PC-3 (cell line): ENCODE results near the gene MRTFA. TPM values are rescaled to one million over a fixed set of nuclear protein-coding genes. Genes with fewer than 3 reads are reported as not detected.

Experiments
- ATAC-seq: fragments of 200-7000 bp; cut with Tn5 transposase; 2 replicates; pipeline ENCODE4 v1.9.1; 2020; ENCODE audit warnings: mild to moderate bottlenecking, moderate library complexity
- Bru-seq: library from RNA; stranded (reverse); fragments of 400-500 nt; gene quantifications from one replicate; lab custom pipeline; 2021; lab: Mats Ljungman, UMichigan
- BruChase-seq, 2 experiments: library from RNA; stranded (reverse); fragments of 400-500 nt; gene quantifications; one replicate each; lab custom pipeline; 2021; lab: Mats Ljungman, UMichigan
- BruUV-seq: library from RNA; stranded (reverse); fragments of 400-500 nt; replicated peaks from 2 replicates; lab custom pipeline; 2021; lab: Mats Ljungman, UMichigan
- CTCF ChIA-PET: fragments of 300-600 bp; sonication (Branson Sonifier 250); formaldehyde crosslinking; loops from one replicate; lab custom pipeline; 2022; ENCODE audit warnings: antibody characterized with exemption; lab: Charles Lee
- POLR2A ChIA-PET: fragments of 300-600 bp; sonication (Branson Sonifier 250); formaldehyde crosslinking; loops from one replicate; lab custom pipeline; 2022; ENCODE audit warnings: antibody characterized with exemption; ENCODE audit not compliant: unreplicated experiment; lab: Charles Lee
- DNase-seq: peaks from one replicate; pipeline ENCODE4 v3.0.0-alpha.2; 2015
- H2AFZ ChIP-seq: fragments of 300-600 bp; sonication (generic); 2 replicates; pipeline ENCODE4 v1.6.0; 2016; ENCODE audit warnings: antibody characterized with exemption, low read length
- H3F3A ChIP-seq: fragments of 300-600 bp; sonication (generic); one replicate; pipeline ENCODE4 v1.6.0; 2017; ENCODE audit warnings: antibody characterized with exemption, low read length, control low read depth, mild to moderate bottlenecking; ENCODE audit not compliant: unreplicated experiment
- H3K27ac ChIP-seq: fragments of 300-600 bp; sonication (generic); 2 replicates; pipeline ENCODE4 v1.5.1; 2016; ENCODE audit warnings: mild to moderate bottlenecking, low read length
- H3K27me3 ChIP-seq: fragments of 300-600 bp; sonication (generic); 2 replicates; pipeline ENCODE4 v1.6.1; 2016; ENCODE audit warnings: low read length, mixed read lengths
- H3K36me3 ChIP-seq: fragments of 300-600 bp; sonication (generic); 2 replicates; pipeline ENCODE4 v1.6.1; 2016; ENCODE audit warnings: low read depth, mixed run types, low read length, mixed read lengths
- H3K4me1 ChIP-seq: fragments of 300-600 bp; sonication (generic); 2 replicates; pipeline ENCODE4 v1.5.1; 2016; ENCODE audit warnings: low read length; ENCODE audit not compliant: insufficient read depth
- H3K4me2 ChIP-seq: fragments of 300-600 bp; sonication (generic); 2 replicates; pipeline ENCODE4 v1.6.0; 2016; ENCODE audit warnings: low read length
- H3K4me3 ChIP-seq: fragments of 300-600 bp; sonication (generic); 2 replicates; pipeline ENCODE4 v1.5.1; 2016; ENCODE audit warnings: mild to moderate bottlenecking, low read length, mixed read lengths
- H3K79me2 ChIP-seq: fragments of 300-600 bp; sonication (generic); 2 replicates; pipeline ENCODE4 v1.6.1; 2017; ENCODE audit warnings: low read length, mixed read lengths
- H3K9ac ChIP-seq: fragments of 300-600 bp; sonication (generic); 2 replicates; pipeline ENCODE4 v1.6.0; 2016; ENCODE audit warnings: mild to moderate bottlenecking, low read length
- H3K9me2 ChIP-seq: fragments of 300-600 bp; sonication (generic); replicated peaks from 2 replicates; pipeline ENCODE4 v1.6.1; 2016; ENCODE audit warnings: mixed run types, low read length, mixed read lengths
- H3K9me3 ChIP-seq: fragments of 300-600 bp; sonication (generic); 2 replicates; pipeline ENCODE4 v1.6.1; 2016; ENCODE audit warnings: low read length, mixed read lengths
- H4K20me1 ChIP-seq: fragments of 300-600 bp; sonication (generic); 2 replicates; pipeline ENCODE4 v1.6.1; 2016; ENCODE audit warnings: low read length, mixed read lengths
- CTCF ChIP-seq: fragments of 300-600 bp; sonication (generic); conservative IDR thresholded peaks from 2 replicates; pipeline ENCODE4 v1.5.1; 2017; ENCODE audit warnings: antibody characterized with exemption, low read depth, mild to moderate bottlenecking, low read length
- EZH2 ChIP-seq: fragments of 300-600 bp; sonication (generic); IDR thresholded peaks from one replicate; pipeline ENCODE4 v1.6.1; 2017; ENCODE audit warnings: antibody characterized with exemption, mild to moderate bottlenecking, low read length; ENCODE audit not compliant: unreplicated experiment
- EZH2phosphoT487 ChIP-seq: fragments of 300-600 bp; sonication (generic); IDR thresholded peaks from 2 replicates; pipeline ENCODE4 v1.6.1; 2018; ENCODE audit warnings: mild to moderate bottlenecking, antibody characterized with exemption, low read length, borderline replicate concordance
- intact Hi-C: fragments of 100-400 bp; cut with micrococcal nuclease; formaldehyde crosslinking; loops from 2 replicates; pipeline ENCODE4 v1.9.0; 2023
- long read RNA-seq: library from polyadenylated mRNA; unstranded; transcript quantifications from one replicate; pipeline ENCODE4 v2.0.0, GENCODE V29; 2021; ENCODE audit not compliant: unreplicated experiment
- total RNA-seq: library from RNA; depleted of rRNA; stranded (reverse); fragments of >200 nt; gene quantifications from 2 replicates; pipeline ENCODE4 v1.2.3, GENCODE V29; 2014; rRNA removed

Gene MRTFA
- 28.0 and 32.6 TPM in 2 replicates for total RNA-seq
- percentile 77 among the genes with signal in this experiment for Bru-seq, nascent RNA
- BruChase-seq, experiment 1, labeled RNA remaining after a 6-hour chase, result percentile 74 among the genes with signal in this experiment
- percentile 72 among the genes with signal in this experiment for BruChase-seq, experiment 2, labeled RNA remaining after a 2-hour chase
- long read RNA-seq, full-length matches to known transcripts, result 2 of 32 reads
- long read RNA-seq, partial matches to known transcripts, result 12 of 32 reads
- long read RNA-seq, other reads (novel, unspliced or antisense), result 18 of 32 reads

- H3F3A ChIP-seq, result no peaks in the 10 kb centered on the region
- no peaks in the 10 kb centered on the region for H3K9me3 ChIP-seq
- ChIA-PET CTCF (interaction anchor here (0.5 to 0.9 kb wide), 3 partner anchors 13 to 46 kb away, joined by 3 to 4 read pairs (median 3); no protein-coding TSS in a partner anchor), POLR2A (interaction anchor here (0.5 to 0.8 kb wide), 5 partner anchors 77 to 1031 kb away, joined by 3 to 6 read pairs (median 4); partner anchors contain the start of gene SLC25A17)
- H3K79me2 ChIP-seq, result peaks cover 49% of the 10 kb centered on the region
- H3K36me3 ChIP-seq, result no peaks in the 10 kb centered on the region
- H3K9me2 ChIP-seq, result no peaks in the 10 kb centered on the region
- intact Hi-C loops, result loop anchor here (2.0 kb wide), 1 partner anchor 112 kb away; no protein-coding TSS in a partner anchor
- peak within 1 kb of the TSS; percentile 74 for H3K4me3 ChIP-seq
- H3K9ac ChIP-seq, result peak within 1 kb of the TSS; percentile 75
- H3K4me2 ChIP-seq, result peak within 1 kb of the TSS; percentile 92
- no TSS peak for BruUV-seq
- peaks cover 17% of the 10 kb centered on the region for H3K4me1 ChIP-seq
- peak; percentile 98 for DNase-seq
- H2AFZ ChIP-seq, result peak within 1 kb of the TSS; percentile 87
- H3K27me3 ChIP-seq, result no peaks in the 10 kb centered on the region
- TF ChIP-seq CTCF (no peak), EZH2phosphoT487 (no peak), EZH2 (no peak)
- H4K20me1 ChIP-seq, result peaks cover 17% of the 10 kb centered on the region
- ATAC-seq, result peak; percentile 84
- peak within 1 kb of the TSS; percentile 78 for H3K27ac ChIP-seq
Measured at GRCh38 chr22:40636380-40637182, at the start of gene MRTFA. Gene MRTFA, minus strand, starts transcription at chr22:40636719.

- CTCF ChIA-PET, result no interaction called here
- no peaks in the 10 kb centered on the region for H3K9me2 ChIP-seq
- no peak overlapping the region for H2AFZ ChIP-seq
- no peak overlapping the region for H3K27ac ChIP-seq
- no peaks in the 10 kb centered on the region for H4K20me1 ChIP-seq
- no peak overlapping the region for H3K9ac ChIP-seq
- BruUV-seq, result no TSS peak
- no peaks in the 10 kb centered on the region for H3K36me3 ChIP-seq
- intact Hi-C loops, result loop anchor here (10.0 kb wide), 1 partner anchor 209 kb away; no protein-coding TSS in a partner anchor
- H3K79me2 ChIP-seq, result no peaks in the 10 kb centered on the region
- no peak overlapping the region for H3K4me2 ChIP-seq
- no peaks in the 10 kb centered on the region for H3F3A ChIP-seq
- DNase-seq (no peak), ATAC-seq (no peak)
- TF ChIP-seq EZH2, result no peak
- TF ChIP-seq EZH2phosphoT487, result no peak
- no peak for TF ChIP-seq CTCF
- no peaks in the 10 kb centered on the region for H3K9me3 ChIP-seq
- H3K27me3 ChIP-seq, result no peaks in the 10 kb centered on the region
- H3K4me1 ChIP-seq, result peaks cover 8% of the 10 kb centered on the region
- POLR2A ChIA-PET, result interaction anchor here (0.6 kb wide), 1 partner anchor 74 kb away, joined by 21 read pairs; no protein-coding TSS in a partner anchor
- H3K4me3 ChIP-seq, result no peak overlapping the region
Measured at GRCh38 chr22:40685406-40685805, 48.9 kb upstream of the MRTFA start.
